Large intestine (tissue), 3 donors: ENCODE data around the gene CD300A. TPM values are rescaled to one million over a fixed set of nuclear protein-coding genes. Genes with fewer than 3 reads are reported as not detected.
"Not testable (repeated sequence)": the region's sequence is repeated elsewhere in the genome, so short reads cannot be mapped to it uniquely, and the experiment has no call there.

ENCODE experiments used
- DNase-seq, 2 donors: peaks; one replicate each; pipeline versions ENCODE4 v3.0.0 to v3.0.0-alpha.2; 2013
- H3K27ac ChIP-seq: one replicate; pipeline ENCODE4 v1.5.1; 2013; ENCODE audit warnings: low read length
- H3K27me3 ChIP-seq: 2 replicates; pipeline ENCODE4 v1.6.1; 2013; ENCODE audit warnings: low read length; ENCODE audit not compliant: control insufficient read depth, insufficient read depth
- H3K36me3 ChIP-seq: 2 replicates; pipeline ENCODE4 v1.6.1; 2013; ENCODE audit warnings: low read length; ENCODE audit not compliant: control insufficient read depth, insufficient read depth
- H3K4me1 ChIP-seq: one replicate; pipeline ENCODE4 v1.6.1; 2013; ENCODE audit warnings: low read length; ENCODE audit not compliant: control insufficient read depth, insufficient read depth
- H3K4me3 ChIP-seq: one replicate; pipeline ENCODE4 v1.5.1; 2013; ENCODE audit warnings: low read length
- H3K9me3 ChIP-seq: one replicate; pipeline ENCODE4 v1.6.1; 2013; ENCODE audit warnings: mild to moderate bottlenecking, low read depth, low read length, moderate library complexity; ENCODE audit not compliant: control insufficient read depth
- WGBS: methylation state at CpG from one replicate; pipeline ENCODE4 v1.1.5; 2013; ENCODE audit warnings: low lambda C conversion rate; ENCODE audit not compliant: insufficient coverage; 5-methylcytosine and 5-hydroxymethylcytosine counted together
- polyA plus RNA-seq: library from polyadenylated mRNA; unstranded; fragments of 120-200 nt; gene quantifications from one replicate; pipeline ENCODE4 v1.2.1, GENCODE V29; 2013

The CD300A gene
- polyA plus RNA-seq, 1 donor, result 6.7 TPM

DNA sequence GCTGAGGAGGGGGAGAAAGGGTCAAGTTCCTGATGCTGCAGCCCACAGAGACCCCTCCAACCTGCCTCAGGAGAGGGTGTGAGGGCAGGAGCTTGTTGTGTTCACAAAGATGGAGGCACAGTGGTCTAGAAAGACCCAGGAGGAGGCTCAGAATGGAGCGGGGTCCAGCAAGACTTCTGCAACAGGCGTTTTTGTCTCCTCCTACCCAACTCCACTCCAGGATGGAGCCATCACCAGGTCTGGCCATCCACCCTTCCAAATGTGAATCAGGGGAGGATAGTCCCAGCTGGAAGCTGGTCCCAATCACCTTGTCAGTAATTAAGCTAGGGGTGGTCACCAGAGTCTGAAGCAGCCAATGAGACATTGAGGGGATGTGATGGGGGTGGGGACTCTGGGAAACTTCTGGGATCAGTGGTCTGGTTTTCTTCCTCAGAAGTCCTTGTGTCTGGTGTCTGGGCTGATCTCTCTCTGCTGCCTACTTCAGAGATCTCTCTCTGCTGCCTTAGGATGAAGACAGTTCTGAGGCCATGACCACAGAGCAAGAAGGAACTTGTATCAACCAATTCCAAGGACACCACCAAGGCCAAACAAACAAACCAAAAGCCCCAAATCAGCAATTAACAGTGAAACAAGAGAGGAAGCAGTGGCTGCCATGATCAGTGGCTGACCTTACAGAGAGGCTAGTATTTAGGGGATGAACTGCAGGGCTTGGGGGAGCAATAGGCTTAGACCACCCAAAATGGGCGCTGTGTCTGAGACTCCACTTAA is 50.3 kb downstream of the CD300A start:
- Histone ChIP-seq H3K36me3 (no peaks in the 10 kb centered on the region), H3K4me1 (no peaks in the 10 kb centered on the region), H3K27ac (no peak overlapping the region), H3K27me3 (peaks cover 7% of the 10 kb centered on the region), H3K9me3 (peaks cover 2% of the 10 kb centered on the region), H3K4me3 (no peak overlapping the region)
- WGBS, result no CpG with 5 or more reads among the region's 3 CpGs
- no peak for DNase-seq

DNA sequence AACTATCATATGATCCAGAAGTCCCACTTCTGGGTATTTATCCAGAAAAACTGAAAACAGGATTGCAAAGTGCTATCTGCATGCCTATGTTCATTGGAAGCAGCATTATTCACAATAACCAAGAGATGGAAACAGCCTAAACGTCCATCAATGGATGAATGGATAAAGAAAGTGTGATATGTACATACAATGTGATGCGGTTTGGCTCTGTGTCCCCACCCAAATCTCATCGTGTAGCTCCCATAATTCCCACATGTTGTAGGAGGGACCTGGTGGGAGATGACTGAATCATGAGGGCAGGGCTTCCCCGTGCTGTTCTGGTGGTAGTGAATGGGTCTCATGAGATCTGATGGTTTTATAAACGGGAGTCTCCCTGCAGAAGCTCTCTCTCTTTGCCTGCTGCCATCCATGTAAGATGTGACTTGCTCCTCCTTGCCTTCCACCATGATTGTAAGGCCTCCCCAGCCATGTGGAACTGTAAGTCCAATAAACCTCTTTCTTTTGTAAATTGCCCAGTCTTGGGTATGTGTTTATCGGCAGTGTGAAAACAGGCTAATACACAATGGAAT is 52.1 kb downstream of the CD300A start:
- H3K36me3 ChIP-seq, H3K9me3 ChIP-seq, H3K27ac ChIP-seq, DNase-seq, H3K27me3 ChIP-seq, H3K4me3 ChIP-seq, H3K4me1 ChIP-seq: not testable (repeated sequence)
- 100% methylated on average over 1 of the region's 6 CpGs for WGBS

- no CpG with 5 or more reads among the region's 3 CpGs for WGBS
- H3K9me3 ChIP-seq, result no peaks in the 10 kb centered on the region
- no peak for DNase-seq
- H3K36me3 ChIP-seq, result no peaks in the 10 kb centered on the region
- H3K27ac ChIP-seq, result no peak overlapping the region
- H3K4me3 ChIP-seq, result no peak overlapping the region
- H3K27me3 ChIP-seq, result peaks cover 2% of the 10 kb centered on the region
- no peaks in the 10 kb centered on the region for H3K4me1 ChIP-seq
These were observed 53.6 kb downstream of the CD300A start for GRCh38 chr17:74520016-74520434.

GRCh38 chr17:74520790-74521480 is 54.5 kb downstream of the CD300A start:
- Histone ChIP-seq H3K4me3 (no peak overlapping the region), H3K27me3 (peaks cover 2% of the 10 kb centered on the region), H3K9me3 (no peaks in the 10 kb centered on the region), H3K27ac (no peak overlapping the region), H3K4me1 (no peaks in the 10 kb centered on the region), H3K36me3 (no peaks in the 10 kb centered on the region)
- no CpG with 5 or more reads among the region's 21 CpGs for WGBS
- no peak for DNase-seq

DNA sequence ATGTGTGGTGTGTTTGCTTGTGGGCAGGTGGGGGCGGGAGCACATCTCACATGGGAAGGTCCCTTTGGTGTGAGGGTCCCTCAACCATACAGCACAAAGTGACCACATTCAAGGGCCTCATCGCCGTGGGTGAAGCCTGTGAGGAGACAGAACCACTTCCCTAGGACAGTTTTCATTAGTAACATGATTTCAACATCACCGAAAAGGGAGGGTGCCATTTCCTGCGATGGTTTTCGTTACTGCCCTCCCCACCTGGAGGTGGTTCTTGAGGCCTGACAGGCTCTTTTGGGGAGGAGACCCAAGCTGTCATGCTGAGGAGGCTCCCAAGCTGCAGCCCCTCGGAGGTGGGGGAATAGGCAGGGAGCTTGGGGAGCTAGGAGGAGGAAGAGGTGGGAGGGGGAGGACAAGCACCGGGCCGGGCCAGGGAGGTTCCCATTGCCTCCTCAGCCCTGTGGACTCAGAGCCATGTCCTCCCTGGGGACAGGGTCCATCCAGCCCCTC is 55.3 kb downstream of the CD300A start:
- no peaks in the 10 kb centered on the region for H3K4me1 ChIP-seq
- no peak for DNase-seq
- no CpG with 5 or more reads among the region's 9 CpGs for WGBS

DNA sequence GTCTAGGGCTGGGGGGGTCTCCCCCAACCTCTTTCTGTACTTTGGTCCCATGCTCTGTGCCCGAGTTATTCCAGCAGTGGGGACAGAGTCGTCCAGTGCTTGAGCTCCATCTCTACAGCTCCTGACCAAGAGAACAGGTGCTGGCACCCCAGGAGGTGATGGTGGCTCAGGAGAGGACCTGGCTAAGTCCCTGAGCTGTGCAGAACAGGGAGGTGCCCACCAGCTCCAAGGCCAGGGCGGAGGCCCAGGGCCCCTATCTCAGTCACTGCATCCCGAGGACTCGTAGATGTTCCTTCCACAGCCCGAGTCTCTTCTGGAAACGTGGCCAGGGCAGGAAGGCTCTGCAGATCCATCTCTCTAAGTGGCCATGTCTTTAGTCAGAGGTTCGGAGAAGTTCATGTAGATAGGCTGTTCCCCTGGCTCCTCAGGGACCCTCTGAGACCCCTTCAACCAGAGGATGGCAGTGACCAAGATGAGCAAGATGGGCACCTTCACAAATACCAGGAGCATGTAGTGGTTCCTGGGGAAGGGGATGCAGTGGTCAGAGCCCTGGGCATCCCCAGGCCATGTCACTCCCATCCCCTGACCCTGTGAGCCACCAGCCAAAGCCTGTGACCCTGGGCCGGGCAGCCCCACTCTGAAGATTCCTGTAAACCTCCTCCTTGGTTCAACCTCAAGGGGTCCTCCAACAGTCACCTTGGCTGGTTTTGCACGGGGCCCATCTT is 56.1 kb downstream of the CD300A start:
- Histone ChIP-seq H3K4me1 (no peaks in the 10 kb centered on the region), H3K9me3 (no peaks in the 10 kb centered on the region), H3K27ac (no peak overlapping the region), H3K27me3 (peaks cover 2% of the 10 kb centered on the region), H3K36me3 (no peaks in the 10 kb centered on the region), H3K4me3 (no peak overlapping the region)
- no peak for DNase-seq
- WGBS, result no CpG with 5 or more reads among the region's 10 CpGs

More for the DNA sequence above, 55.3 kb downstream of the CD300A start:
- no peak overlapping the region for H3K27ac ChIP-seq
- peaks cover 2% of the 10 kb centered on the region for H3K27me3 ChIP-seq
- H3K9me3 ChIP-seq, result no peaks in the 10 kb centered on the region
- no peaks in the 10 kb centered on the region for H3K36me3 ChIP-seq
- no peak overlapping the region for H3K4me3 ChIP-seq

DNA sequence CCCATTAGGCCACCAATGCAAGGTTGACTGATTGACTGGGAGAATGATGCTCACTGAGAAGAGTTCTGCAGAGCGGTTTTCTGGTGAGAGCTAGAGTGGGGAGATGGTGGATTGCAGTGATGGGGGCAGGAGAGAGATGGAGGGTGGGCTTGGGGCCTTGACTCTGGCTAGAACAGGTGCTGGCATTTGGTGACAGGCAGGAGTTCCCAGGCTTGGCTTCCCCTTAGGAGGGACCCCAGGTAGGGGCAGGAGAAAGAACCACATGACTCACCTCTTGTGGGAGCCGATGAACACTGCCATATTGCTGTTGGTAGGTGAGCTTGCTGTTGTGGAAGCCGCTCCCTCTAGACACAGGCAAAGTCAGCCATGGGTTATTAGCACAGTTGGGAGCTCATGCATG is 56.9 kb downstream of the CD300A start:
- Histone ChIP-seq H3K9me3 (no peaks in the 10 kb centered on the region), H3K4me1 (no peaks in the 10 kb centered on the region), H3K4me3 (no peak overlapping the region), H3K27me3 (peaks cover 2% of the 10 kb centered on the region), H3K36me3 (no peaks in the 10 kb centered on the region), H3K27ac (no peak overlapping the region)
- no peak for DNase-seq
- no CpG with 5 or more reads among the region's 3 CpGs for WGBS

DNA sequence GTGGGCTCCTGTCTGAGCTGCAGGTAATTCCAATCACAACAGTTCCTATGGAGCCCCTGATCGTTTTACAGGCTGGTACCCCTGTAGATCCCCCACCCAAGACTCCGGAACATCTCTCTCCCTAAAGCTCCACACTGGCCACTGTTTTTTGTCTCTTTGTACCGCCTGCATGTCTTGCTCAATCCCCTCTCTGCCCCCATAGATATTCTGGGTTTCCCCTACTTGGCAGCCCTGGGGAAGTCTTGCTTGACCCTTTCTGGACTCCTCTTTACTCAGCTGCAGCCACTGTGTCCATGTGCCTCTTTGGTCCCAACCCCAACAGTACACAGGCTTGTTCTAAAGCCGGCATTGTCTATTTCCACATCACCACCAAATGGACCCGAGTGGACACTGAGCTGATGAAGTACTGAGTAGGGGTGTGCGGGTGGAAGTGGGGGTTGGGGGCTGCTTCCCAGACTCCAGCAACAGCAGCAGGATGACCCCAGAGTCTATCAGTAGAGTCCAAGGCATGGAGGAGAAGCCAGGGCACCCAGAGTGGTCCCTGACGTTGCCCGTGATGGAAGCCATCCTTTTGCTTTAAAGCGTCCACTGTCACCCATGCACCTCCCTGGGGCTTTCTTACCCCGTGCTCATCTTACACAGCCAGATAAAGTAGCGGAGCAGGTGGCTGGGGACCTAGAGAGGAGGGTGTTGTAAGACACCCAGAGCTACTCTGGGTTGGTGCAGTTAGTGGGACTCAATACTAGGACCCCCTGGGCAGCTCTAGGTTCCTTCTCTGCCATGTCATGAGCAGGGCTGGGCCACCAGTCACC is 58.4 kb downstream of the CD300A start:
- H3K4me3 ChIP-seq, result no peak overlapping the region
- no peak for DNase-seq
- no peaks in the 10 kb centered on the region for H3K4me1 ChIP-seq
- H3K27ac ChIP-seq, result no peak overlapping the region
- H3K36me3 ChIP-seq, result no peaks in the 10 kb centered on the region
- 83% methylated on average over 2 of the region's 11 CpGs for WGBS
- H3K27me3 ChIP-seq, result peaks cover 2% of the 10 kb centered on the region
- no peaks in the 10 kb centered on the region for H3K9me3 ChIP-seq

DNA sequence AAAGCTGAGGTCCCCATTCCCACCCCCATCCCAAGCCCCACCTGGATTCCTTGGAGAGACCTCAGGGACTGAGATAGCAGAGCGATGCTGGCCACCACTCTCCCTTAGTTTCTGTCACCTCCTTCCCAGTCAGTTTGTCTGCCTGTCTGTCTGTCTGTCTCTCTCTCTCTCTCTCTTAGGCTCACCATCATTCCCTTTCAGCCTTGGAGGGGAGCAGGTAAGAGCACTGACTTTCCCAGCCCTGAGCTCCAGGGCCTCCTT is 59.0 kb downstream of the CD300A start:
- Histone ChIP-seq H3K27me3 (peaks cover 2% of the 10 kb centered on the region), H3K9me3 (no peaks in the 10 kb centered on the region), H3K4me3 (no peak overlapping the region), H3K36me3 (no peaks in the 10 kb centered on the region), H3K4me1 (no peaks in the 10 kb centered on the region), H3K27ac (no peak overlapping the region)
- no CpG with 5 or more reads among the region's 1 CpG for WGBS
- no peak for DNase-seq
